H1 (cell line): ENCODE measurements around the gene FGGY. TPM values are rescaled to one million over a fixed set of nuclear protein-coding genes. Genes with fewer than 3 reads are reported as not detected.

Experiments
- CTCF ChIA-PET: fragments of 300-600 bp; sonication (Branson Sonifier 250); formaldehyde crosslinking; loops from one replicate; lab custom pipeline; 2021; ENCODE audit not compliant: partially characterized antibody; lab: Charles Lee
- POLR2A ChIA-PET: fragments of 300-600 bp; sonication (Branson Sonifier 250); formaldehyde crosslinking; loops from one replicate; lab custom pipeline; 2021; ENCODE audit warnings: inconsistent platforms; ENCODE audit not compliant: partially characterized antibody; lab: Charles Lee
- DNase-seq, 2 experiments: peaks; one replicate each; pipeline versions ENCODE4 v3.0.0 to v3.0.0-alpha.2; 2010 to 2022; ENCODE audit warnings: low spot score in 2 of 2, low read depth in 1 of 2, mixed read lengths in 1 of 2
- FAIRE-seq: peaks from 2 replicates; lab custom pipeline; 2011; peaks lifted over from hg19 to GRCh38; lab: Jason Lieb, UNC
- H2AFZ ChIP-seq: 2 replicates; pipeline ENCODE4 v1.8.1; 2012; ENCODE audit warnings: low read length, inconsistent platforms
- H2AK5ac ChIP-seq: 2 replicates; pipeline ENCODE4 v1.6.1; 2013; ENCODE audit warnings: low read depth, low read length
- H2BK120ac ChIP-seq: replicated peaks from 2 replicates; pipeline ENCODE3; 2013; ENCODE audit warnings: low read depth, low read length, inconsistent platforms
- H2BK12ac ChIP-seq: 2 replicates; pipeline ENCODE4 v1.6.1; 2013; ENCODE audit warnings: low read depth, low read length
- H2BK15ac ChIP-seq: 2 replicates; pipeline ENCODE4 v1.6.1; 2013; ENCODE audit warnings: low read length
- H2BK20ac ChIP-seq: 2 replicates; pipeline ENCODE4 v1.6.1; 2013; ENCODE audit warnings: low read length
- H2BK5ac ChIP-seq: 2 replicates; pipeline ENCODE4 v1.6.1; 2013; ENCODE audit warnings: low read depth, low read length
- H3K14ac ChIP-seq: 2 replicates; pipeline ENCODE4 v1.6.1; 2013; ENCODE audit warnings: inconsistent platforms; ENCODE audit not compliant: insufficient read length
- H3K18ac ChIP-seq: 2 replicates; pipeline ENCODE4 v1.6.1; 2013; ENCODE audit warnings: low read length; ENCODE audit errors: extremely low read depth
- H3K23ac ChIP-seq: 2 replicates; pipeline ENCODE4 v1.6.1; 2013; ENCODE audit warnings: inconsistent platforms; ENCODE audit not compliant: insufficient read length
- H3K23me2 ChIP-seq: 2 replicates; pipeline ENCODE4 v1.6.1; 2013; ENCODE audit warnings: low read depth, low read length
- H3K27ac ChIP-seq: 2 replicates; pipeline ENCODE4 v1.6.1; 2011; ENCODE audit warnings: low read depth, low read length, inconsistent platforms
- H3K27me3 ChIP-seq, 4 experiments: replicated peaks in 1 of 4; 1 replicate in 1 of 4; 2 replicates in 3 of 4; pipeline versions ENCODE4 v1.6.1 to v1.8.1; 2011 to 2013; ENCODE audit warnings: low read length in 3 of 4, mild to moderate bottlenecking in 3 of 4, inconsistent platforms in 2 of 4, mixed read lengths in 2 of 4, moderate library complexity in 1 of 4; ENCODE audit not compliant: control insufficient read depth in 3 of 4, insufficient read depth in 3 of 4; ENCODE audit errors: extremely low read depth in 1 of 4
- H3K36me3 ChIP-seq, 4 experiments: 2 replicates each; pipeline versions ENCODE4 v1.6.1 to v1.8.1; 2011 to 2013; ENCODE audit warnings: mild to moderate bottlenecking in 4 of 4, low read length in 3 of 4, moderate library complexity in 2 of 4, control low read depth in 1 of 4, inconsistent platforms in 1 of 4; ENCODE audit not compliant: insufficient read depth in 4 of 4, control insufficient read depth in 2 of 4
- H3K4ac ChIP-seq: replicated peaks from 2 replicates; pipeline ENCODE3; 2013; ENCODE audit warnings: low read length, low read depth, mixed read lengths, inconsistent platforms; ENCODE audit not compliant: insufficient read length
- H3K4me1 ChIP-seq, 4 experiments: replicated peaks in 1 of 4; 1 replicate in 1 of 4; 2 replicates in 3 of 4; pipeline versions ENCODE4 v1.6.1 to v1.8.1; 2011 to 2013; ENCODE audit warnings: low read length in 3 of 4, inconsistent platforms in 2 of 4, mixed read lengths in 1 of 4; ENCODE audit not compliant: insufficient read depth in 4 of 4, control insufficient read depth in 3 of 4
- H3K4me2 ChIP-seq, 2 experiments: 2 replicates each; pipeline versions ENCODE4 v1.6.1 to v1.8.1; 2011 to 2013; ENCODE audit warnings: low read depth in 2 of 2, low read length in 2 of 2, control low read depth in 1 of 2, inconsistent platforms in 1 of 2, mild to moderate bottlenecking in 1 of 2; ENCODE audit not compliant: insufficient read depth in 1 of 2
- H3K4me3 ChIP-seq, 4 experiments: fragments of 200-600, 300-600 bp in 1 of 4; sonication (generic), shearing (Covaris generic), sonication (Bioruptor Twin) in 1 of 4; 2 replicates each; pipeline versions ENCODE4 v1.5.1 to v1.8.1; 2011 to 2016; ENCODE audit warnings: low read length in 4 of 4, low read depth in 3 of 4, control low read depth in 2 of 4, inconsistent platforms in 2 of 4, mild to moderate bottlenecking in 2 of 4, mixed read lengths in 1 of 4, moderate library complexity in 1 of 4; ENCODE audit not compliant: insufficient read depth in 2 of 4; ENCODE audit errors: extremely low read depth in 1 of 4
- H3K56ac ChIP-seq: replicated peaks from 2 replicates; pipeline ENCODE3; 2013; ENCODE audit warnings: low read depth, mild to moderate bottlenecking, mixed read lengths, low read length, inconsistent platforms; ENCODE audit not compliant: insufficient read length
- H3K79me1 ChIP-seq: 2 replicates; pipeline ENCODE4 v1.6.1; 2013; ENCODE audit warnings: low read depth, low read length, control low read depth
- H3K79me2 ChIP-seq, 2 experiments: 2 replicates each; pipeline versions ENCODE4 v1.6.1 to v1.8.1; 2012 to 2013; ENCODE audit warnings: low read length in 2 of 2, mild to moderate bottlenecking in 2 of 2, inconsistent platforms in 1 of 2; ENCODE audit not compliant: insufficient read depth in 2 of 2, control insufficient read depth in 1 of 2
- H3K9ac ChIP-seq, 4 experiments: replicated peaks in 1 of 4; 1 replicate in 1 of 4; 2 replicates in 3 of 4; pipeline versions ENCODE4 v1.6.1 to v1.8.1; 2011 to 2013; ENCODE audit warnings: low read depth in 3 of 4, low read length in 3 of 4, control low read depth in 2 of 4, mild to moderate bottlenecking in 2 of 4, moderate library complexity in 2 of 4, inconsistent platforms in 1 of 4; ENCODE audit errors: extremely low read depth in 1 of 4
- H3K9me3 ChIP-seq, 2 experiments: 2 replicates each; pipeline versions ENCODE4 v1.6.1 to v1.8.1; 2012 to 2013; ENCODE audit warnings: mild to moderate bottlenecking in 2 of 2, moderate library complexity in 2 of 2, control low read depth in 1 of 2, inconsistent platforms in 1 of 2, low read depth in 1 of 2, low read length in 1 of 2, mixed read lengths in 1 of 2; ENCODE audit not compliant: insufficient read depth in 2 of 2
- H4K20me1 ChIP-seq, 2 experiments: replicated peaks in 1 of 2; 2 replicates each; pipeline versions ENCODE3 to v1.8.1; 2011 to 2013; ENCODE audit warnings: inconsistent platforms in 2 of 2, low read length in 2 of 2, mild to moderate bottlenecking in 1 of 2; ENCODE audit not compliant: insufficient read depth in 2 of 2, control insufficient read depth in 1 of 2
- H4K5ac ChIP-seq: 2 replicates; pipeline ENCODE4 v1.6.1; 2013; ENCODE audit warnings: low read length, low read depth, mixed read lengths, inconsistent platforms; ENCODE audit not compliant: insufficient read length
- H4K8ac ChIP-seq: 2 replicates; pipeline ENCODE4 v1.8.0; 2013; ENCODE audit warnings: mild to moderate bottlenecking, moderate library complexity, low read length, inconsistent platforms; ENCODE audit not compliant: insufficient read depth; ENCODE audit errors: extremely low read depth
- H4K91ac ChIP-seq: replicated peaks from 2 replicates; pipeline ENCODE3; 2013; ENCODE audit warnings: low read length, mixed read lengths, inconsistent platforms; ENCODE audit not compliant: insufficient read length
- BRCA1 ChIP-seq: IDR thresholded peaks from 2 replicates; pipeline ENCODE4 v1.6.1; 2012; ENCODE audit warnings: low read depth, low read length, improper control_type of control experiment
- CTBP2 ChIP-seq: IDR thresholded peaks from 2 replicates; pipeline ENCODE4 v1.7.0; 2011; ENCODE audit warnings: borderline replicate concordance, mild to moderate bottlenecking, moderate library complexity, mixed read lengths, low read length; ENCODE audit not compliant: insufficient read depth, insufficient read length
- E2F6 ChIP-seq: IDR thresholded peaks from 2 replicates; pipeline ENCODE4 v1.6.1; 2012; ENCODE audit warnings: inconsistent platforms
- EGR1 ChIP-seq: IDR thresholded peaks from 2 replicates; pipeline ENCODE4 v1.6.1; 2011; ENCODE audit warnings: low read depth, low read length, borderline replicate concordance
- RNF2 ChIP-seq: fragments of 200-900, 300-1000 bp; sonication (generic); IDR thresholded peaks from 2 replicates; pipeline ENCODE4 v1.7.1; 2016; ENCODE audit warnings: borderline replicate concordance, low read depth, mild to moderate bottlenecking, antibody characterized with exemption, low read length; ENCODE audit not compliant: poor library complexity, severe bottlenecking; ENCODE audit errors: missing control alignments
- WGBS, 2 experiments: shearing (Covaris generic) in 1 of 2; methylation state at CpG; one replicate each; pipeline versions ENCODE4 v1.1.6 to v1.1.7; 2013 to 2015; ENCODE audit warnings: low lambda C conversion rate in 2 of 2, mixed read lengths in 2 of 2, inconsistent platforms in 1 of 2, low coverage in 1 of 2, missing lambda C conversion rate in 1 of 2; ENCODE audit not compliant: insufficient replicate concordance in 2 of 2, insufficient coverage in 1 of 2, insufficient read length in 1 of 2; ENCODE audit errors: extremely low coverage in 1 of 2, missing lambda C conversion rate in 1 of 2; 5-methylcytosine and 5-hydroxymethylcytosine counted together
- polyA plus RNA-seq, 7 experiments: library from polyadenylated mRNA; depleted of rRNA in 3 of 7; stranded (reverse) in 5 of 7; unstranded in 2 of 7; fragments of >200 nt in 5 of 7; fragments of 200-250 nt in 2 of 7; gene quantifications; 1 replicate in 5 of 7; 2 replicates in 1 of 7; 4 replicates in 1 of 7; pipeline versions ENCODE4 v1.2.1 to v1.2.3, GENCODE V29; 2011 to 2013; ENCODE audit warnings: missing spikeins in 2 of 7, mixed read lengths in 2 of 7
- total RNA-seq: library from RNA; stranded (reverse); fragmentation: NEBNext Ultra II Directional; extraction: Animal tissue kit (Norgen Biotek cat#: 25700); gene quantifications from 2 replicates; pipeline ENCODE4 v1.2.1, GENCODE V29; 2021

Gene FGGY
- total and polyA plus RNA-seq, 2 of the 8 experiments (the other 6 are each of a cell fraction or from before 2014, with no cell fraction given) = 10.3 to 12.5 TPM

GRCh38 chr1:59557549-59557885, 260.6 kb downstream of the FGGY start:
- H3K4me2 ChIP-seq = no peak overlapping the region
- WGBS, 2 experiments = 100% methylated on average over 1 of the region's 1 CpG; no CpG with 5 or more reads in 1 of the 2 experiments
- H4K8ac ChIP-seq = no peak overlapping the region
- no peaks in the 10 kb centered on the region for H3K23me2 ChIP-seq
- H2BK15ac ChIP-seq = no peak overlapping the region
- no peak for DNase-seq
- ChIA-PET CTCF (interaction anchor here (0.6 kb wide), 1 partner anchor 805 kb away, joined by 4 read pairs; no protein-coding TSS in a partner anchor), POLR2A (no interaction called here)
- H3K4ac ChIP-seq = no peak overlapping the region
- no peaks in the 10 kb centered on the region for H3K27me3 ChIP-seq
- H3K27ac ChIP-seq = no peak overlapping the region
- no peaks in the 10 kb centered on the region for H3K79me2 ChIP-seq
- H3K4me1 ChIP-seq = peaks cover 0 to 2% (median 0%) of the 10 kb centered on the region in 4 experiments; a peak in 1 of 7 replicates
- no peak overlapping the region for H2BK20ac ChIP-seq
- no peak overlapping the region for H4K5ac ChIP-seq
- no peaks in the 10 kb centered on the region for H4K20me1 ChIP-seq
- H3K18ac ChIP-seq = no peak overlapping the region
- no peak overlapping the region for H3K4me3 ChIP-seq
- FAIRE-seq = no peak
- H2AFZ ChIP-seq = no peak overlapping the region
- H3K9me3 ChIP-seq = peaks cover 2 to 5% of the 10 kb centered on the region in 2 experiments; a peak in 1 of 4 replicates
- no peak overlapping the region for H3K56ac ChIP-seq
- no peak overlapping the region for H4K91ac ChIP-seq
- H2AK5ac ChIP-seq = no peak overlapping the region
- no peak for TF ChIP-seq CTBP2
- TF ChIP-seq BRCA1 = no peak
- no peak for TF ChIP-seq E2F6
- no peak for TF ChIP-seq EGR1
- no peak for TF ChIP-seq RNF2
- H2BK5ac ChIP-seq = no peak overlapping the region
- no peak overlapping the region for H2BK12ac ChIP-seq
- no peak overlapping the region for H3K14ac ChIP-seq
- H2BK120ac ChIP-seq = no peak overlapping the region
- no peak overlapping the region for H3K23ac ChIP-seq
- H3K36me3 ChIP-seq = no peaks in the 10 kb centered on the region
- no peaks in the 10 kb centered on the region for H3K79me1 ChIP-seq
- no peak overlapping the region for H3K9ac ChIP-seq
